Esophagus mucosa (tissue), 1 donor: ENCODE data around the gene PLEKHH1. TPM values are rescaled to one million over a fixed set of nuclear protein-coding genes. Genes with fewer than 3 reads are reported as not detected.

Experiments
- ATAC-seq: fragments of 200-7000 bp; cut with Tn5 transposase; one replicate; pipeline ENCODE4 v1.9.1; 2020
- total RNA-seq: library from RNA; stranded (reverse); gene quantifications from one replicate; pipeline ENCODE4 v1.2.4, GENCODE V29; 2023
- donor health status: DM: yes; HTN: yes; CAD: no.

The PLEKHH1 gene
- 4.5 TPM for total RNA-seq

DNA sequence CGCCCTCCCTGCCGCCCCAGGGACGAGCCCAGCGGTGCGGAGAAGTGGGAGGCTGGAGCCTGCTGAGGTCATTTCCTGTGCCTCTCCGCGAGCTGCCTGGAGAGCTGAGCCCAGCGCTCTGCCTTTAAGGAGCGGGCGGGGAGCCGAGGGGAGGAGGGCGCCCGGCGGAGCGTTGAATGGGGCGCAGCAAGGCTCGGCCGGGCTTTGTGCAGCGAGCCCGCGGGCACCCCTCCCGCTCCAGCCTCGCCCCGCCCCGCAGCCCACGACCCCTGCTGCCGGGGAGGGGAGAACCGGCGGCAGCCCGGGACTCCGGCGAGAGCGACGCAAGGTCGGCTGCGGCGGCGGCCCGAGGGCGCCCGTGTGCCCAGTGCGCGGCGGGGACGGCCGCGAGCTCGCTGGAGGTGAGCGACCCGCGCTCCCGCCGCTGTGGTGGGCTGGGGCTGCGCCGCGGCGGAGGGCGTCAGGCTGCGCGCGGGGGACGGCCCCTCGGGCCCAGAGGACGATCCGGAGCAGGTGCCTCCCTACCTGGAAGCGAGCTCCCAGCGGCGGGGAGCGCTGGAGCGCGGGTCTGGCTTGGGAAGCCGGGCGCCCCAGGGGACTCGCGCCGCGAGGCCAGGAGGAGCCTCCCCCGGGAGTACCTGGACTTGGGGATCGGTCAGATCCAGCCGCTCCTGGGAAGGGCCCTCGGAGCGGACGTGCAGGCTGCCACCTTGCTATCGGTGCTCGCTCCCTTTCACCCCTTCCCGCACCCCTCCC is at the start of gene PLEKHH1:
TSS of gene PLEKHH1 (plus strand) at position 293 of the 756 bp plus-strand sequence. CDS start 8,578 bp downstream, outside the sequence.
- ATAC-seq = peak; percentile 94

DNA sequence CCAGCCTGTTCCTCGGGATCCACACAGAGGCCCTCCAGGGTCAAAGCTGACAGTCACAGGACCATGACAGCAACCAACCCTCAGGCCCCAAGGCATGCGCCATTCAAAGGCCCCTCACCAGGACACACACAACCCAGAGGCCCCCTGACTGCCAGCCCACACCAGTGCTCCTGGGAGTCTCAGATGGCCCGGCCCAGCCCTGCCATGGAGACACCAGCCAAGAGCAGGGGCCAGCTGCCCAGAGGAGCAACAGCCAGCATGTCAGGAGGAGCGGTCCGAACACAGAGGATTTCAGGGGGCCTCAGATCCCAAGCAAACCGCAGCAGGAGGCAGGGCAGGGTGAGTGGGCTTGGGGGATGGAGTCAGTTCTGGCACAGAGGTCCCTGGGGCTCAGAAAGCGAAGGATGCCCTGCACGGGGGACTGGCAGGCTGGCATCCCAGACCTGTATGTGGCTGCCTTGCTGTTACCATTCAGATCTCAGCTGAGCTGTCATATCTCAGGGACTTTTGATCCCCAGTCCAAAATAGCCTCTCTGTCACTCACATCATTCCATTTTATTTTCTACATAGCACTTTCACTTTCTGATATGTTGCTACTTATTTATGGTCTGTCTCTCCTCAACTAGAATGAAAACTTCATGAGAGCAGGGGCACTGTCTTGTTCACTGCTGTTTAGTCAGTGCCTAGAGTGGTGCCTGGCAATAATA is 49.4 kb upstream of the PLEKHH1 start:
- no peak for ATAC-seq

DNA sequence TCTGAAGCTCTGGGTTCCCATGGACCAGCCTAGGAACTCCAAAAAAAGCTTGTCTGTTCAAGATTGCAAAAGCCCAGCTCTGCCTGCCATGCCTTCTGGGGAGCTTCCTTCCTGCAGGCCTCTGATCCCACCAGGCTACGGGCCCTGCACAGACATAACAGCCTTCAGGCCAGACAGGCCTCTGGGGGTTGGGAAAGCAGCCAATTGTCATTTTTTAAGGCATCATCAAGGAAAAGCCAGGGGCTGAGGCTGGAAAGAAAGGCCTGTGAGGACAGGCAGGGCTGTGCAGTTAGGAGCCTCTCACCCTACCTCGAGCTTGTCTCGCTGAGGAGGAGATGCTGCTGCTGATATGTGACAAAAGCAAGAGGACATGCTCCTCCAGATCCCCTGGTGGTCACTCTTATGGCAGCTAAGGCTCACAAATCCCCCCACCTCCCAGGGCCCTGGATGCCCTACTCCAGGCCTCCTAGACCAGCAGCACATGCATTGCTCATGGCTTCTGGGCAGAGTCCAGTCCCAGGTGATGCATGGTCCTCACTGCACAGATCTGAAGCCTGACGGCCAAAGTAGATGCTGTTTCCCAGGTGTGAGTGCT is 47.5 kb upstream of the PLEKHH1 start:
- no peak for ATAC-seq

DNA sequence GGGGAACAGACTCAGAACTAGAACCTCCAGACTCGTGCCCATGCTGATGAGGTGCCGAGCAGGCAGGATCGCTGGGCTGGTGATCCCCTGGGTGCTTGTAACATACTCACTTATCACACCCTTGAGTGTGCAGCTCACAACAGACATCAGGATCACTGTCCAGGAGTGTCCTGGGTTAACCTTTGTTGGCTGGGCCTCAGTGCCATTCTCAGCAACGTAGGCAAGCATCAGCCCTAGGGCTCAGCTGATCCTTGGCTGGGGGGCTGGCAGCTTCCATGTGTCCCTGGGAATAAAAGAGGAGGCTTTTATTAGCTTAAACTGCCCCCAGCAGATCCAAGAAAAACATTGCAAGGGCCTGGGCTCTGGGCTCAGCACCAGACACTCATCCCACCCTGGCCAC is 46.2 kb upstream of the PLEKHH1 start:
- ATAC-seq = no peak

DNA sequence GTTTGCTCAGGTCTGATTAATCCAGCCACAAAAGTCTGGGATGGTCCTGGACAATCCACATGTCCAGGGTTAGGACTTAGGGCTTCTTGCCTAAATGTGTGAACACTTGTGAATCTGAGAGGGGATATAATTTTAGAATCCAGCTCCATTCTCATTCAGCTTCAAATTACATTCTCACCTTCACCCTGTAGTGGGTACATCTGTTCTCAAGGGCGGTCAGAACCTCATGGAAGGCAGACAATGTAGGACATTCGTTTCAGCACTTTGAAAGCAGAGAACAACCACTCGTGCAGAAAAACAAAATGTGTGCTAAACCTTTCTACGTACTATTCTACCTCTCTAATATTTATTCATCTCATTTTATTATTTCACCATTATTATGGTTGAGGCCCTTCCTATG is 45.8 kb upstream of the PLEKHH1 start:
- no peak for ATAC-seq

DNA sequence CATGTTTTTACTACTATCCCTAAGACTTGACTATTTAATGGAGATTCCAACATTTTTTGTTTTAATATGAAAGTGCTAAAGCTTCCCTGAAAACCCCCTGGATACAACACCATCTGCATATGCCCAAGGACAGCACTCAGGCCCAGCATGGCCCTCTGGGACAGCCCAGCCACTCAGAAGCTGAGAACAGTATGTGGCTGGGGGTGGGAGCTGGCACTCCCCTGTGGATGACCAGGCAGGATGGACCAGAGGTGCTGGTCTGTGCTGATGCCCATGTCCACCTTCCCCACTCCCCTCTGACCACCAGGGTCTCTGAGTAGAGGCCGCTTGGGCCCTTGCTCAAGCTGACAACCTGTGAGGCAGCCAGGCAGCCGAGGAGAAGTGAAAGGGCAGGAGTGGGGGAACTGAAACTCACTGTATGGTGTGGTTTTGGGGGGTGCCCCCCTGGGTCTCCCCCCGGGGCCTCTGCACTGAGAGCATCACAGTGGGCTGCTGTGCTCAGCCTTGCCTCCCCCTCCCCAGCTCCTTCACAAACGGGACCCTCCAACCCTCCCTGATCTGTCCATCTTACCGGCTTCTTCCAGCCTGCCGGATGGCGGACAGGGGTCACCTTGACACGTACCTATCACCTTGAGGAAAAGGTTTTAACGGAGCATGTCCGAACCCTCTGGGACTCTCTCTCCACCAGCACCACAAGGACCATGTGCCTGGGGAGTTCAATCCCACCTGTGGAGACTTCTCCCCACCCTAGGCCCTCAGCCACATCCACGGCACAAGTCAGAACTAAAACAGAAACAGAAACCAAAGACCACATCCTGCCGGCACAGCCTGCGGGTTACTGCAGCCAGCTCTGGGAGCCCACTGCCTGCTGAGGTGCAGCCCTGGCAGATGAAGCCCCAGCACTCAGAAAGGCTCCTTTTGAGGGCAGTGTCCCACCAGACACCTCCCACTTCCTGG is 44.9 kb upstream of the PLEKHH1 start, which contains the start of gene TMEM229B:
TSS of gene TMEM229B (minus strand) at position 785 of the 957 bp plus-strand sequence. CDS start 14,798 bp downstream, outside the sequence.
- peak; percentile 74 for ATAC-seq

DNA sequence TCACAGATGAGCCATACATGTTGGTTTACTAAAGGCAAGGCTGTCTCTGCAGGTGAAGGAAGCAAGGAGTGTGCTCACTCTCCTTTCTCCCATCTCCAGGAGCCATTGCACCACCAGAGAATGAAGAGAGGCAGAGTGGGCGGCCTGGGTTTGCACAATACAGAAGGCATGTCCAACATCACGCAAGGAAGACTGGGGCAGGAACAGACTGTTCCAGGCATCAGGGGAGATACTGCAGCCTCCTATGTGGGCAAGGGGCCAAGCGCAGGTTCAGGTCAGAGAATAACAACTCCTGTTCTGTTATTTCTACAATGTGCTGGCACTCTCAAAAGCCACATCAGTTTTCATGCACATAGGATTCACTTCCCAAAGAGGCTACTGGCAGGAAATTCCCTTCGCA is 42.9 kb upstream of the PLEKHH1 start:
- ATAC-seq = no peak

DNA sequence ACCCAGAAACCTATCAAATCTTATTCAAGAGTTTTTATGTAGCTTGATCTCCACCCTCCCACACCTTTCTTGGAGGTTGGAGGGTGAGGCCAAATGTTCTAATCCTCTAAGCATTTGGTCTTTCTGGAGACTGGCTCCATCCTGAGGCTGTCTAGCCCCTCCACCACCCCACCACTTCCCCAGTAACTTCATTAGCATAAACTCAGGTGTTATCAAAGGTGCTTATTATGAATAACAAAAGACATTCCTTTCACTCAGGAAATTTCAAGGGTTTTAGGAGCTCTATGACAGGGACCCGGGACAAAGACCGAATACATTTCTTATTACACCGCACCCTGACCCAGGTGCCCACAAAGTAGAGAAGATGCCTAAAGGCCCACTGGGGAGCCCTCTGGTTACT is 41.8 kb upstream of the PLEKHH1 start:
- ATAC-seq = no peak

DNA sequence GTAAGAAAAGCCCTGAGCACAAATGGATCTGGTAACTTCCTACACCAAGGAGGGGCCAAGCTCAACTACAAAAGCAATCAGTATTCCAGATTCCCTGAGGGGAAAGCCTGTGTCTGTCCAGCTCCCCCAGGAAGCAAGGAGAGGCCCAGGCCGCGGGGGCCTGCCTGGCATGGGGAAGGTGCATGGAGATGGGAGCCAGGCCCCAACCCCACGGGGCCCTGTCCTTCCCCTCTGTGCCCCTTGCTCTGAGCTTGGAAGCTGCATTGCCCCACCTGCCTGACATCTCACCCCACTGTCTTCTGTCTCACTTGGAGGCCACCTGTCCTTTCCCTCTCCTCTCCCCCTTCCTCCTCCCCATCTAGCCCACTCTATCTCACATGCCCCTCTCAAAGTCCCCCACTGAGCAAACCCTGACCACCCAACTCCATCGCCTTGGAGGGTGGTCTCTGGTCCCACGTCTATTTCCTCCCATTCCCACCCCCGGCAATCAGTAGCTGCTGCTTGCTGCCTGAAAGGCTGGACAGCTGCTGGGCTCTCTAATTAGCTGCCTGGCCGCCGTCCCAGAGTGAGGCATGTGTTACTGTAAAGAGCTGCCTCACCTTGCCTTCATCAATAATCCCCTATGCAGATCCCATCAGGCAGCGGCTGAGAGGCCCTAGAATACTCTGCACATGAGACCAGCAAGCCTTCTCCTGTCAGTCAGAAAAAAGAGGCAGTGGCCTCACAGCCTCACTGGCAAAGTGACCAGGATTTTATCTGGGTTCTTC is 41.2 kb upstream of the PLEKHH1 start:
- ATAC-seq = no peak

DNA sequence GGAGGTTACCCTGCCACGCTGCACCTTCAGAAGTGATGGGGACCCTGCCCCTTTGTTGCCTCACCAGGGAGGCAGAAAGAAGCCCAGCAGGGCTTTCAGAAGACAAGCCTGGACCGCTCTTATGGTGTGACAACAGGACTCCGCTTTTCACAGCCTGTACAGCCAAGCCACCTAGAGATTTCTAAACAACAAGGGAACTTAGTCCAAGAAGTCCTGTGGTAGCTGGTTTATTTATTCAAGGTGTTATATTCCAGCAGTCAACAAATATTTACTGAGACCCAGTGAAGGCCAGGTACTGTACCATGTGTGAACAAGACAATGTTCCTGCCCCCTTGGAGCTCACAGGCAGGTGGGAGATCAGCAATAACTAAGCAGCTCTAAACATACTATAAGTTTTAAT is 40.6 kb upstream of the PLEKHH1 start:
- no peak for ATAC-seq

DNA sequence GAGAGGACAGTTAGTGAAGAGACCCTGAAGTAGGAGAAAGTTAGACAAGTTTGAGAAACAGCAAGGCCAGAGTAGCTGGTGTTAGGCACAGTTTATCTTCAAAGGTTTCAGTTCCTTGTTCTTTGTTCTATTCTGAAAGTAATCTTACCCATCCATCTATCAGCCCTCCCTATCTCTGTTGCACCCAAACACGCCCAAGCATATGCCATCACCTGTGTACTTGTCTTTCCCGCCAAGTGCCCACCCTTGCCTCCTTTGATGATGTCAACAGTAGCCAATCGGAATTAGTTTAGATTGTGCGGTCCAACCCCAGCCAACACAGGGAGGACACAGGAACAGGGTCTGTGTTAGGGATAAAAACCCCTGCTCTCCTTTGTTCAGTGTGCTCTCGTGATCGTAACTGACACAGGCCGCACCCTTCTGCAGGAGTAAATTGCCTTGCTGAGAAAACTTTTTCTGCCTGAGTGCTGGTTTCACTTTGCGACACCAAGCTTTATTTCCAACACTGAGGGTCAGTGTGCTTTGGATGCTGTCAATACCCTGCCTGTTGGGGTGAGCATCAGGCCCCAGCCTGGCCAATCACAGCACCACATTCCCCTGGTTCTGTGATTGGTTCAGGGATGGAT is 39.9 kb upstream of the PLEKHH1 start:
- no peak for ATAC-seq

DNA sequence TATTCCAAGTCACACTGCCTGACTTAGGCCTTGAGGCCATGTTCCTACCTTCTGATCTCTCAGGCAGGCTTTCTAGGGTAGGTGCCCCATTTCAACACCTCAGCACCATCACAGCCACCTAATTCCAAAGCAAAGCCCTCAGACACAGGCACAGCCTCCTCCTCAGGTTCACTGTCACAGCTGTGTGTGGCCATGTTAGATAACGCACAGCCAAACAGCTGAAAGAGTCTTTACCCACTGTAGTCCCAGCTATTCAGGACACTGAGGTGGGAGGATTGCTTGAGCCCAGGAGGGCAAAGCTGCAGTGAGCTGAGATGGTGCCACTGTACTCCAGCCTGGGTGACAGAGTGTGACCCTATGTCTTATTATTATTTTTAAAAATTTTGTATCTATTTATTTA is 37.3 kb upstream of the PLEKHH1 start:
- ATAC-seq = no peak

DNA sequence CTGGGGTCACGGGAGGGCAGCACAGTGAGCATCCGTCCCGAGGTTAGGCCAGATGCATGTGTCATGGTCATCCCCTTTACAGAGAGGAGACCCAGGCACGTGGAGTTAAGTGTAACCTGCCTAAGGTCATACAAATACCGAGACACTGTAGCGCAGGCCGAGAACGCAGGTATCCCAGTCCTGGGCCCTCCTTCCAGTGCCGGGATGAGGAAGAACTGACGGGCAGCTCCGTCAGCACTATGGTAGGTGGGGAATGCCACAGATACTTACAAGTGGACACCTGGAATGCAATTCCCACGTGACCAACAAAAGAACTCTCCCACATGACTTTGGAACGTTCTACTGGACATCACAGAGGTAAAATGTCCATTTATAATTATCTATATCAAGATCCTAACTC is 35.9 kb upstream of the PLEKHH1 start:
- no peak for ATAC-seq

DNA sequence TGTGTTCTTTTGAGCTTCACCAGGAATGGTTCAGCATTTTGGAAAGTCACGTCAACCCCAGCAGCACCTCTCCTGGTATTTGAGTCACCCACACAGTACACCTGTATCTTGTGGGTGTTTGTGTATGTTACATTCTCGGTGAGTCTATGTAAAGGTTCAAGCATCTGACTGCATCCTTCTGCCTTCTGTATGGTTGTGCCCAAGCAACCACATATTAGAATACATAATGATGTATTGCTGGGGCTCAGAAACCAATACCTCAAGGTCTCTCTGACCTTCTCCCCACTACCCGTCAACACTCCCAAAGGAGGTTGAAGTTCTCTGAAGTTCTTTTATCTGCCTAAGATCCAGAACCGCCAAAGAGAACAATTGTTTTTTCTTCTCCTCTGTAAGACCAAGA is 35.4 kb upstream of the PLEKHH1 start:
- ATAC-seq = no peak

DNA sequence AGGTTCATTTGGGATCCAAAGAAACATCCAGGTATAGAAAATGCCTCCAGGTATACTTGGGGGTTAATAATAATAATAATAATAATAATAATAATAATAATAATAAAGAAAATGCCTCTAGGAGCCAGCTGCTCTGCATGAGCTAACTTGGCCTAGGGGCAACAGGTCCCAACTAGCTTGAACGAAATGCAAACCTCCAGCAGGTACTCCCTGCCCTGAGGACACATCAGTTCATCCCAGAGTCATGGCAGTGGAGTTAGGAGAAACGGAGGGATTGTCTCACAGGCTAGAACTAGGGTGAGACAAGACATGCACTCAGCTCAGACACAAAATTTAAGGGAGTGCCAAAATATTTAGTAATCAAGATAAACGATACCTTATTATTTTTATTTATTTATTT is 32.1 kb upstream of the PLEKHH1 start:
- no peak for ATAC-seq

DNA sequence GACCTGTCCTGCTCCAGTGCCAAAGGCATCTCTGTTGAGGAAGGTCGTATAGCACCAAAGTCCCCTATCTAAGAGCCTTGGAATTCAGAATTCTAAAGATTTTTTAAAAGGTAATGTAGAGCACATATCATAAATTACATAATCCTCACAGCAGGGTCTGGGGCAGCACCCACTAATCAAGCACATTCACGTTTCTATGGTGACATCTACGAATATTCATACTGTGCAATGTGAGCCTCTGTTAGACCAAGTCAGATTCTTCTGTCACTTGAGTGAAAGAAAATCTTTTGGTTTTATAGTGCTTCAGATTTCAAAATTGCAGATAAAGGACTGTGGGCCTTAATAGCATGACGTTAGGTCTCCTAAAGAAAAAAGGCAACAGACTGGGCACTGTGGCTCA is 31.4 kb upstream of the PLEKHH1 start:
- no peak for ATAC-seq

DNA sequence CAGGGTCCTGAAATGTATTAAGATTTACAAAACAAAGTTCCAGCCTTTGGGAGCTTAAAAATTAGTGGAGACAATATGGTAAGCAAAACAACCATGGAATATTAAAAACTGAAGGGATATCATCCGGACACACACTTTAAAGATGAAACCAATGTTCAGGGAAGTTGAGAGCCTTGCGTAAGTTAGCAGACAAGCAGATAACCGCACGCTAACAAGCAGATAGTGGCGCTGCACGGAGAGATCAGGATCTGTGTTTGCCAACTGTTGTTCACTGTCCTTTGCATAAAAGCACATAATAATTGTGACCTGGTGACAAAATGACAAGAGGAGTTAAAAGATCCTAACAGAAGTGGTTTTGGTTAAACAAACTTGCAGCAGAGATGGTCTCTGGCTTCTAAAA is 30.2 kb upstream of the PLEKHH1 start:
- no peak for ATAC-seq

DNA sequence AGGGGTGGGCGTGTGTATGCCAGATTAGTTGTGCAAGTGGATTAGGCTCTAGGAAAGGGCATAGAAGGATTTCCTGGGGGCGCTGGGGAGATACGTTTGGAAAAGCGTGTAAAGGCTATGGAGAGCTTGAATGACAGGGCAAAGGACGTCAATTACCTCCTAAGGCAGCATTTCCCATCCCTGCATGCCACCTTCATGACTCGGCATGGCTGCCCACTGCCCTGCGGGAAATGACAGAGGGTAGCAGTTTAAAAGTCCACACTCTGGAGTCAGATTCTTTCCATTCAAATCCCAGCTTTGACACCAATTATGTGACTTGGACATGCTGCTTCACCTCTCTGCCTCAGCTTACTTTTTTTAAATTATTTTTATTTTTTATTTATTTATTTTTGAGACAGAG is 29.8 kb upstream of the PLEKHH1 start:
- ATAC-seq = no peak

DNA sequence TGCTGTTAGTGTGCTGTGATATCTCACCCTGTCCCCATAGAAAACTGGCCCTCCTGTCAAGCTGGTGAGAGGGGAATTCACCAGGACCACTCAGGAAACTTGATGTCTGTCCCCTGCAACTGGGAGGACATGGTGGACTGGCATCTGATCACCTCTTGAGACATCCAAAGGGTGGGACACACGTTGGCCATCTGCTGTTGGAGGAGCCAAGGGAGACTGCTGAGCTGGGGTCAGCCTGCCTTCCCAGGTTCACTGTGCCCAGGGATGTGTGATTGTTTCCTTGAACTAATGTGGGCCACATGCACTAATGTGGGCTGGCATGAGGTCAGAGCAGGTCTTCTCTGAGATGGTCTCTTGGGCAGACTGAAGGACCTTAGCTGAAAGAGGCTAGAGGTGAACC is 27.8 kb upstream of the PLEKHH1 start:
- no peak for ATAC-seq

DNA sequence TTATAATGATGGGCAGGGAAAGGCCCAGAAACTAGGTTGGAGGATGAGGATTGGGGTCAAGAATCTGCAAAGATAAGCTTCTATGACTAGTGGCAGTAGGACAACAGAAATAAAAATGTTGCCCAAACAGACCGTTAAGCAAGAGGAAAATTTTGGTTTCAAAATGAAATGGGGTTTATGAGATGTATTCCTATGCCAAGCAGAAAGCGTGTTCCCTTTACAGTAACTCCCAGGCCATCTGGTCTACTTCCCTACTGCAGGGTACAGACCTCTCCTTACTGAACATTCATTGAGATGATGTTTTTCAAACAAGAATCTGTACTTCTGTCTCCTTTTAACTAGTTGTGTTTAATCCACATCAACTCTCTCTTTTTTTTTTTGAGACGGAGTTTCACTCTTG is 24.1 kb upstream of the PLEKHH1 start:
- ATAC-seq = no peak

DNA sequence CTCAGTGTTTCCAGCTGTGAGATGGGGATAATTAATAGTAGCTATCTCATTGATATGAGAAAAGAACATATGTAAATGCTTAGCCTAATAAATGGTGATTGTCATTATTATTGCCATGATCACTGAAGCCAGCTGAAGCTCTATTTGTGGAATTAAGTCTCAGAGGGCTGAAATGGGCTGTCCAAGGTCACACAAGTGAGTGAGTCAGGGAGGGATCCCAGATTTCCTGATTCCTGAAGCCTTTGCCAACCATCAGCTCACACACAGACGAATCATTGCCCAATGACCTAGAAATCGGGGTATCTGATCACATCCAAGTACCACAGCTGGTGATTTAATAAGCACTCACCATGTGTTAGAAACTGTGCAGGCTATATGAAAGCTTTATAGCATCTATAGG is 23.0 kb upstream of the PLEKHH1 start:
- ATAC-seq = no peak
